Fibroblast of the conjunctiva (primary cell): ENCODE measurements around the gene MPV17.
"Not testable (repeated sequence)": the region's sequence is repeated elsewhere in the genome, so short reads cannot be mapped to it uniquely, and the experiment has no call there.

Experiments used
- DNase-seq: peaks from one replicate; pipeline ENCODE4 v3.0.0-alpha.2; 2010; ENCODE audit warnings: low read depth

MPV17 gene

DNA sequence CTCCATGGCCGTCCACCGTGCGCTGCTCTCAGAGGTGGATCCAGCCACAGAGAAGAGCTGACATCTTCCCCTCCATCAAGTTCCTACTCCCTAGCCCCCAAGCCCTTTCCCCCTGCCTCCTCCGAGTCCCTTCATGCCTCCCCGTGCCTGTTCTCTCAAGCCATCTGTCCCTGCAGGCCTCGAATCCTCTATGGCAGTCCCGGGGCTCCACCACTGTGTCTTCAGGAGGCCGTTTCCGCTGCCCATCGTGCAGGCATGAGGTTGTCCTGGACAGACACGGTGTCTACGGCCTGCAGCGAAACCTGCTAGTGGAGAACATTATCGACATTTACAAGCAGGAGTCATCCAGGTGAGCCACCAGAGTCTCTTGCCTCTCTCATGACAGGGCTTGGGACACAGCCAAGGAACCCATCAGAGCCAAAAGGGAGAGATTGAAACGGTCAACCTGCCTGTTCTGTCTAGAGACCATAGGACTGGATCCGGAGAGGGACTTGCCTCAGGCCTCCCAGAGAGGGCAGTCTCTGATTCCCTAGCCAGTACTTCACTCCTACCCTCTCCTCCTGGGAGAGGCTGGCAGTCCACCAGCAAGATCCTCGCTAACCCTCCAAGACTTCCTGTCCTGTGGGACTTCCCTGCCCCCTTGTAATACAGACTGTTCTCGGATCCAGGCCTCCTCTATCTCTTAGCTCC is 24.4 kb downstream of the MPV17 start:
- DNase-seq, result no peak

DNA sequence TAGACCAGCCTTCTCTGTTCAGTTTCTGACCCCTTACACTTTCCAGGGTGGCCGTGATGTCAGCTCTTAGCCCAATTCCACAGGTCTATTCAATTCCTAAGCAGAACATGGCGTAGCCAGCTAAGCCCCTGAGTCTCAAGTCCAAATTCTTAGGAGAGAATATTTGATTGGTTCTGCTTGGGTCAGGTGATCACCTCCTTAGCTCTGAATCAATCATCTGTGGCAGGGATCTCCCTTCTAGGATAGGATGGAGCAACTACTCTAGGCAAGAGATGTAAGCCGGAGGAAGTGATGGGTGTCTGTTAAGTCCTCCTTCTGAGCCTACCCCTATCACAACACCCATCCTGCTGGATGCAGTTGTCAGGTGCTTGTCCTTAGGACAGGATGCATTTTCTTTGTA is 25.7 kb downstream of the MPV17 start:
- no peak for DNase-seq

DNA sequence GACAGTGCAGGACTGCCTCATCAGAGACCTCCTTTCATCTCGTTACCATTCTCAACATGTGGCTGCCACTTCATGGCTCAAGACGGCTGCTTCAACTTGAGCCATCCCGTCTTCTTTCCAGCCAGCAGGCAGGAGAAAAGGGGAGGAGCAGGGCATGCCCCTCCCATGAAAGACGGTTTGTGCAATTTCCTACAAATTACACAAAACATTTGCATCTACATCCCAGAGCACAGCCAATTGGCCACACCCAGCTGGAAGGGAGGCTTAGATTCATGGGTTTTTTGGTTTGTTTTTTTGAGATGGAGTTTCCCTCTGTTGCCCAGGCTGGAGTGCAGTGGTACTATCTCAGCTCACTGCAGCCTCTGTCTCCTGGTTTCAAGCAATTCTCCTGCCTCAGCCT is 26.4 kb downstream of the MPV17 start:
- DNase-seq, result no peak

DNA sequence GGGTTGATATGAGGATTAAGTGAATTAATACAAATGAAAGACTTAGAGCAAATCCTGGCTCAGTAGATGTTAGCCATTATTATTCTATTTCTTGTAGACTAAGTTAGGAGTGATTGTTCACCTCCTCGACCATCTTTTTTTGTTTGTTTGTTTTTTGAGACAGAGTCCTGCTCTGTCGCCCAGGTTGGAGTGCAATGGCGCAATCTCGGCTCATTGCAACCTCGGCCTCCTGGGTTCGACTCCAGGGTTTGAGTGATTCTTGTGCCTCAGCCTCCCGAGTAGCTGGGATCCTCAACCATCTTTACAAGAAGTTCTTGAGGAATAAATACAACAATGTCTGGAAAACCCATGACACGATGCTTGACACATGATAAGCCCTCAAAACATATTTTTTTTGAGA is 28.0 kb downstream of the MPV17 start:
- no peak for DNase-seq

DNA sequence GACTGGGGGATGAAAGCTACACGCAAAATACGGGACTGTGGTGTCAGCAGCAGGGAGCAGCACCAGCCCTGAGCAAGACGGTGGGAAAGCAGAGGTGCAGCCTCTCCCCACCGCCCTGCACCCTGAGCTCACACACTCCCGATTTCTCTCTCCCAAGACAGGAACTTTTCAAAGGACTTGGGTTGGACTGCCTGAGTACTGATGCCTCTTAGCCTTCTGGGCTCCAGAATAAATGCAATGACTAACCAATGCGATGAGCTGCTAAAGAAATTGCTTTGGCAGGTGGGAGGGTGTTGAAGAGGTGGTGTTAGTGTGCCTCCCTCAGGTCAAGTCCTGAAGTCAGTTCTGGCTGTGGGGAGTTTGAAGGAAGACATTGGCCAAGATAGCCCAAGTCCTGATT is 31.0 kb downstream of the MPV17 start:
- DNase-seq, result no peak

DNA sequence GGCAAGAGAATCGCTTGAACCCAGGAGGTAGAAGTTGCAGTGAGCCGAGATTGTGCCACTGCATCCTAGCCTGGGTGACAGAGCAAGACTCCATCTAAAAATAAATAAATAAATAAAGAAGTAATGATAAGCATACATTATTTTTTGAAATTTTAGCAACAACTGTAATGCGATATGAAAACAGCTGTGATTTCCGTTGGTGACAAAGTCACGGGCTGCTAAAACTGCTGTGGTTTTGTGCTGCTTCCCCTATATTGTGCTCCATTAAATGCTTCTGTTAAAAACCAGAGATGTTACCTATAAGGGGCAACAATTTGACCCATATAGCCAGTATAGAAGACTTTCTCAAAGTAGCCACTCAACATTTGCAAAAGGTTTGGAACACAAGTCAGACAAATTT is 32.3 kb downstream of the MPV17 start:
- no peak for DNase-seq

DNA sequence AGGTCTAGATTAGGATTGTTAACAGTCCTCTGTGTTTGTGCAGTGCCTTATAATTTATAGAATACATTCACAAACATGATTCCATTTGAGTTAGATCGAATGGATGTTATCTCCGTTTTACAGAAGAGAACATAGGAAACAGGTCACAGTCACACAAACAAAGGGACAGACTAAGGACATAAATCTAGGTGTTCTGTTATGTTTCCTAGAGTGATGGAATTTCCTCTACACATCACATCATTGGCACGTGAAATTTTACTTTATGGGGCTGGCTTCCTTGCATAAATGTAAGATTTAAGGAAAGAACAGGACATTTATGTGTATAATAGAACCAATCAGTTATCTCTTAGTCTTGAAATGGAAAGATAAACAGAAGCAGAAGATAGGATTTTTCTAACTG is 34.3 kb downstream of the MPV17 start:
- DNase-seq, result no peak

DNA sequence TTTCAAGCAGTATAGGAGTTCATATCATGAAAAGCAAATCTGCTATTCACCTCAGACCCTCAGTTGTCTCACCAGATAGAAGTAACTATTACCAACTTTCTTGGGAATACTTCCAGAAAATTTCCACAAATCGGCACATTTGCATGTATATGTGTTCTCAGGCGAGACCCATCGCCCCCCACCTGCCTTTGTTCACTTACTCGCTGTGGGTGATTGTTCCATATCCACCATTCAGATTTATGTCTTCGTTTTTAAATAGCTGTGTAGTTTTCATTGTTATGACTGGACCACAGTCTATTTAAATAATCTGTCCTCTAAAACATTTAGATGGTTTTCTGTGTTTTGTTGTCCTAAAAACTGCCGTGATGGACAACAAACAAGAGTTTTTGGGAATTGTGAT is 37.4 kb downstream of the MPV17 start:
- no peak for DNase-seq

DNA sequence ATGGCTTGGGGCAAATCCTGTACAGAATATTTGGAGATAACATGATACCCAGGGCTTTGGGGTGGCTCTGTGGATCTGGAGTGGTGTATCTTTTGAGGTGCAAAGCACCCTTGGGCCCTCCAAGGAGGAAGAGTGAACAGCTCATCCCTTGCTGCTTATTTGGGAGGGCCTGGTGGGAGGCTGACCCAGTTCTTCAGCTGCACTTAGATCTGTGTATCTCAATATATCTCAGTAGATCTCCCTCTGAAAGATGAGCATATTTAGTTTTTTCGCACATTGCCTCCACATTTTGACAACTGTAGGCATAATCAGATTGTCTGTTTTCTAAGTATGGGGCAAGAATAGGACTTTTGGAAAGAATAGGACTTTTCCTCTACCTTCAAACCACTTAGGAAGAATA is 37.9 kb downstream of the MPV17 start:
- no peak for DNase-seq

DNA sequence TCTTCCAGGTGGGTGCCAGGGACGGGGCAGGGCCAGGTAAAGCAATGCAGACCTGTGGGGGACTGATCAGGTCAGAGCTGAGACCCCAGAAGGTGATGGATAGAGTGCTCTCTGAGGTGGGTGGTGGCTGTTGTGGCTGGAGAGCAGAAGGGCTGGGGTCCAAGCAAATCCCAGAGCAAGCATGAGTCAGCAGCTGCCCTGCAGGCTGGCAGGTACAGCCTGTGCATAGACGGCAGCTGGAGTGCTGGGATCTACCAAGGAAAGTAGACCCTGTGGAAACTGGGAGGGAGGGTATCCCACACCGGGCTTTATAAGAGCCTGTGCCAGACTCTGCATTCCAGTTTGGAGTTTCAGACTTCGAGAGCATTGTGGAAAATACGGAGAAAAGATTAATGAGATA is 40.0 kb downstream of the MPV17 start:
- DNase-seq, result no peak

DNA sequence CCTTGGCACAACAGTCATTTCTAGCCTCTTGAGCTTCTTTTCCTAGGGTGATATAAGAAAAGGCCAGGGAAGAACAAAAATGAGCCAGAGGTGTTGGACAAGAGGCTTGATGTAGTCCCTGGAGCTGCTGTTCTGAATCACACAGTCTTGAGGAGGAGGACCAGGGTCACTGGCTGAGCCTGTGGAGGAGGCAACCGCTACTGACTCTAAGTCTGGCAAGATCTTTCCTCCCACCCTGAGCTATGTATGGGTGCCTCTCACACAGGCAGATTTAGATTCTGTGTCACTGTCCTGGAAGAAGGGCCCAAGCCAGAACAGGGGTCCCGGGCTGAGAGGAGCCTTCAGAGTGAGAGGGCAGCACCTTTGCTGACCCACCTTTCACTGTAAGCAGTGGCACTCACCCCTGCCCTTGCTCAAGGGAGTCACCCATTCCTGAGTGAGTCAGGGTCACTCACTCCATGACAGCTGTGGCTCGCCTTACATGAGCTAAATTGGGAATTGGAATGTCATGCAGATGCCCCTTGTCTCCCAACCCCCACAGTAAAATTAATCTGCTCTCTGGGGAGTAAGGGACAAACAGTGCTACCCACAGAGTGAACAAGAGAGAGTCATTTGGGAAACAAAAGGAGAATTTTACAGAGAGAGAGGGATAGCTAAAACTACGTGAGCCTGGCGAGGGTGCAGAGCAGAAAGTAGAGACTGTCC is 40.9 kb downstream of the MPV17 start, which contains the start of gene TRIM54:
TRIM54 (plus strand) TSS at position 575 of the 705 bp plus-strand sequence. CDS start 303 bp downstream, outside the sequence.
- no peak for DNase-seq

DNA sequence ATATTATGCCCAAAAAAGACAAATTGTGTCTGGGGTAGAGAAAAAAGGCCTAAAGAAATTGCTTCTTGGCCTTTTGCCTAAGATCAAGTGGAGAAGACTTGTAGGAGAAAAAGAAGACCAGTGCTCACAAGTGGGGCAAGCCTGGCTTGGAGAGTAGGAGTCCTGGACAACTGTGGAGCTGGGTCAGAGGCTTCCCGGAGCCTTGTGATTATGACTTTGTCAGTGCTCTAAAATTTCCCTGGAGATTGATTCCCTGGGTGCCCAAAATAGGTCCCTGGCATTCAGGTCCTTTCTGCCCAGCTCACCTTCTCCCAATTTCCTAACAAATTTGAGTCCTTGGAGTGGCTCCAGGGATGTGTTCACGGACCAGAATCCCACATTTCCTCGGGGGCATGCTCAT is 41.5 kb downstream of the MPV17 start:
- DNase-seq, result no peak

DNA sequence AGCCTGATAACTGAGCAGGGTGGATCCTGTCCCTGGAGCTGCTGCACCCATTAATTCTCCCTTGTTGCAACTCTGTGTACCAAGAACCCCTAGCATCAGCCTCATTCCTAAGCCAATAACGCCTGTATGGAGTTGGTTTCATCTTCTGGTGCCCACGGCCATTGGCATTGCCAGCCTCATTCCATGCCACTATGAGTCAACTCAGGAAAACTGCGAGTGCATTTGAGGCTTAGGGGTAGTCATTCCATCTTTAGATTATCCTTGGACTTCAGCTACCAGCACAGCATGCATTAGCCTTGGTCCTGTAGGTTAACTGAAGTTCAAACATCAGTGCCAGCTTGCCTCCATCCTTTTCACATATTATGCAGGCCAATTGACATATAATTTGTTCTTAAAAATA is 42.1 kb downstream of the MPV17 start:
- DNase-seq, result no peak

DNA sequence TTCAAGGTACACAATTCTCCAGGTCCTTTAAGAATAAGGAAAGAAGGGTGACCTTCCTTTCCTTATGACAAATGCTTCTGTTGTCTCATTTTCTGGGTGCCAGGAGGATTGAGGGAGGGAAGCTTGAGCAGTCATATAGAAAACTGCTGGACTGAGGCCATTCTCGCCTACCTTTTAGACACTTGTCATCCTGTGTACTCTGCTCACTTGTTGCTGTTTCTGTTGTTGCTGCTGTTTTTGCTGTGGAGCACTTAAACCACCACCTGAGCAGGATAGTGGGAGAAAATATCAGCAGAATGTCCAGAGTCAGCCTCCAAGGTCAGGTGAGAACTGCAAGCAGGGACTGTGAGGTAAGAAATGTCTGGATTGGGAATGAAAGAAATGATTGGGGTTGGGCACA is 44.9 kb downstream of the MPV17 start:
- no peak for DNase-seq

DNA sequence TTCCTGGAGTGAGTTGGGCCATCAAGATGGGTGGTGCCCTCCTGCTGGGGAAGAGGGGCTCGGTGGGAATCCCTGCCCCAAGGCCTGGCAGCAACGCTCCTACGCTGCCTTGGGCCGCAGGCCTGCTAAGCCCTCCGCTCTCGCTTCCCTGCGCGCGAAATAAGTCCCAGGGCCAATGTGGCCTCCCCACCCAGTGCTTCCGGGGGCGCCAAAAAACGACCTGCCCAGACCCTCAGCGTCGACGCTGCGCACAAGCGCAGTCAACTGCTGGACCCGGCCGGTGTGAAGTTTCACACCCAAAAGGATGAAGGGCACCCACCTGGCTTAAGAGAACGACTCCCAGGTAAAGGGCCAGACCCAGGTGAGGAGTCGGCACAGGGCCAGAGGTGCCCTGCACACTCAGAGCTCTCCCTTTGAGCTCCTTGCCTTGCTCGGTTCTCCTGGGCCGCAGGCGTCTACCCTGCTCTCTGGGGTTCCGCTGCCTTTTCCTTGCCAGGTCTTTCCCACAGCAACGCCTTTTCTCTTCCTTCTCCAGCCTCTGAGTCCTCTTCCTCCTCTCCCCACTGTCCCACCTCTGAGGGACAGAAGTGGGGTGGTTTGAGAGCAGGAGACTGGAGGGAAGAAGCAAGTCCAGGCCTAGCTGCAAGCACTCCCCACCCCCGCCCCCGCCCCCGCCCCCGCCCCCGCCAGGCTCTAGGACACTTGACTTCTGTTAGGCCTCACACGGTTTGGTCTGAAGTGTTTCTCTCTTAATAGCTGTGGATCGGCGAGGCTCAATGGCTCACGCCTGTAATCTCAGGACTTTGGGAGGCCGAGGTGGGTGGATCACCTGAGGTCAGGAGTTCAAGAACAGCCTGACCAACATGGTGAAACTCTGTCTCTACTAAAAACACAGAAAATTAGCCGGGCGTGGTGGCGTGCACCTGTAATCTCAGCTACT is 47.4 kb downstream of the MPV17 start, which contains the start of gene DNAJC5G:
DNAJC5G (plus strand) TSS at position 223 of the 940 bp plus-strand sequence. CDS start 1,296 bp downstream, outside the sequence.
- DNase-seq, result no peak

DNA sequence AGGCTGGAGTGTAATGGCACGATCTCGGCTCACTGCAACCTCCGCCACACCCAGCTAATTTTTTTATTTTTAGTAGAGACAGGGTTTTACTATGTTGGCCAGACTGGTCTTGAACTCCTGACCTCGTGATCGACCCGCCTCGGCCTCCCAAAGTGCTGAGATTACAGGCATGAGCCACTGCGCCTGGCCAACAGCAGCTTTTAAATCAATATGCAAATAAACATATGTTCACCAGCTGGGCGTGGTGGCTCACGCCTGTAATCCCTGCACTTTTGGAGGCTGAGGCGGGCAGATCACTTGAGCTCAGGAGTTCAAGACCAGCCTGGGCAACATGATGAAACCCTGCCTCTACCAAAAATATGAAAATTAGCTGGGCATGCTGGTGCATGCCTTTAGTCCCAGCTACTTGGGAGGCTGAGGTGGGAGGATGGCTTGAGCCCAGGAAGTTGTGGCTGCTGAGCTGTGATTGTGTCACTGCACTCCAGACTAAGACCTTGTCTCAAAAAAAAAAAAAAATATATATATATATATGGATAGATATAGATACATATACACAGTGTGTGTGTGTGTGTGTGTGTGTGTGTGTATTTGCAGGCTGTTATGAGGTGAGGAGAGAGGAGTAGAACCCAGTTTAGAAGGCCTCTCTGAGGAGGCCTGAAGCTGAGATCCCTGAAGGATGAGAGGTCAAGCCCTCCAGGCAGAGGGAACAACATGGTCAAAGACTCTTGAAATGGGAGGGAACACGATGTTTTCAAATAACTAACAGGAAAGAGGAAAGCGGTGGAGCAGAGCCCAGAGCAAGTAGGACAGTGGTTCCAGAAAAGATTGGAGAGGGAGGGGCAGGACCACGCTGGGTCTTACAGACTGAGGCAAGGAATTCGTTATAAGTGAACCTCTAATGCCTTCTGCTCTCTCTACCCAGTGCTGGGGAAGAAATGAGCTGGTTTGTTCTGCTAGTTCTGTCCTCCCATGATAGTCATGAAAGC is 50.1 kb downstream of the MPV17 start:
- not testable (repeated sequence) for DNase-seq

DNA sequence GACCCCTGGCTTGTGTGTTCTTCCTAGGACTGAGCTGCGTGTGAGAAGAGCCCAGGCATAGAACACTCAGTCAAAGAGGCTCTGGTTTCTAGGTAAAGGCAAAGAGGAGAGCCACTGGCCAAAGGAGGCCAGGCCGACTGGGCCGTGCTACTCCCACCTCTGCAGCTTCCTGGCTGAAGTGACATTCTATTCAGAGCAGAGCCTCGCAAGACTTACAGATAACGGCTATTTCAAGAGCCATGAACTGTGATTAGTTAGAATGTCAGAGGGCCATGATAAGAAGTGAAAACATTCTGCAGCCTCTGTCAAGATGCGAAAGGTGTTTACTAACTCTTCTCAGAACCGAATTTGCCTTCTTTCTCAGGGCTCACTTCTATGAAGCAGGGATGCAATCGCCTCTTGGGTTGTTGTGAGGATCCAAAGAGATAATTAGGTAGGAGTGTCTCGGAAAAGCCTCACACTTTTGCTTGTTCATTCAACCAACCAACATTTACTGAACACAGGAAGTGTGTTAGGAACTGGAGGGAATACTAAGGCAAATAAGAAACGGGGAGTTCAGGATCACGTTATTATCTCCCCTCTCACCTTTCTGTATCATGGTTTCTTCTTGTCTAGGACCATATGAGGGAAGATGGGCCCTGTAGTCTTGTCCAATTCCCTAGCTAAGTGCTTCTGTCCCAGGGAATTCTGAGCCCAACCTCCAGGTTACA is 51.1 kb downstream of the MPV17 start:
- DNase-seq, result no peak

DNA sequence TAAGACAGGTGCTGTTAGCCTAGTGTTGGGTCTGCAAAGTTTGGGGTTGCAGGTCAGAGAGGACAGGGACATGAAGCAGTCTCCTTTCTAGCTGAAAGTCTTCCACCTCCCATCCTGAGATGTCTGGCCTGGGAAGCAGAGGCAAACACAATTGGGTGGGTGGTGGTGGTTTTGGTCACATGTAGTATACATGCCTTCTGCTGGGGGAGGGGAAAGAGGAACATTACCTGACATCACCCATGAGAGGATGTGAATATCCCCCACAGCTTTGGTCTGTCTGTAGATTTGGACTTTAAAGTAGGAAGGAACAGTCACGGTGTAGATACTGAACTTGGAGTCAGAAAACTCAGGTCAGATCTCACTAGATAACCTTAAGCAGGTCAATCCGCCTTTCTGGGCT is 52.2 kb downstream of the MPV17 start:
- DNase-seq, result no peak

DNA sequence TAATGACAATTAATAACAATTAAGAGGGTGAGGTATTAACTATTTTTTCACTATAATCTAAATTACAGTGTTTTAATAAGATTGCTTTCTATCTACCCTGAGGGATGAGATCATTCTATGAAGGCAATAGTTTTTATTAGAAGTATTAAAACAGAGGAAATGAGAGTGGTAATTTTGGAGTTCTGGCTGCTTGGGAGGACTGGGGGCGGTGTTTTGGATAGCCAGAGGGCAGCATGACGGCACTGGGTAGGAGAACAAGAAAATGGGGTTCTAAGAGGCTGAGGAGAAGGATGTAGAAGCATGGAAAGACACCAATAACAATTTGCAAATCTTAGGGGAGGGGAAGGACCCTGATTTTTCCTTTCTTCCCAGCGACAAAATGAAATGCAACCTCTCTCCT is 52.8 kb downstream of the MPV17 start:
- no peak for DNase-seq

DNA sequence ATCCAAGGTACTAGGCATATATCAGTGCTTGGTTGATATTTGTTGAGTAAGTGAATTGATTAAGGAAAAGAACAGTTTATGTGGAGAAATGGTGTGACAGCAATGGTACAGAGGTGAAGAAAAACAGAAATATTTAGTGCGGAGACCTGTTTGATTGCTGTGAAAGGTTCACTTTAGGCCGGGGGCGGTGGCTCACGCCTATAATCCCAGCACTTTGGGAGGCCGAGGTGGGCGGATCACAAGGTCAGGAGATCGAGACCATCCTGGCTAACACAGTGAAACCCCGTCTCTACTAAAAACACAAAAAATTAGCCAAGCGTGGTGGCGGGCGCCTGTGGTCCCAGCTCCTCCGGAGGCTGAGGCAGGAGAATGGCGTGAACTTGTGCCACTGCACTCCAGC is 54.6 kb downstream of the MPV17 start:
- not testable (repeated sequence) for DNase-seq

DNA sequence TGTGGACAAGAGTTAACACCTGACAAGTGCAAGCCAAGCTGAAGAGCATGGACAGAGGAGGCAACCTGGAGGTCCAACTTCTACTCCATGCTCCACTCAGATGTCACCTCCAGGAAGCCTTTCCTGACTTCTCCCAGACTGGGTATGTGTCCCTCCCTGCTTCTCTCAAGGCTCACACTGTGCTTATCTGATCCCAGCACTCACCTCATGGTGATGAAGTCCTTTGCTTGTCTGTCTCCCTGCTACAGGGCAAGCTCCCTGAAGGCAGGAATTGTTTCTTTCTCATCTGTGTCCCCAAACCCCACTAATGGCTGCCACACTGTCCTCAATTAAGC is 57.4 kb downstream of the MPV17 start:
- DNase-seq, result no peak
